Effector memory CD4-positive, alpha-beta T cell (primary cell): ENCODE measurements around the gene WDCP.

ENCODE experiments used
- DNase-seq, 3 donors: peaks; one replicate each; pipeline ENCODE4 v3.0.0-alpha.2; 2020
- H3K27ac ChIP-seq: 2 replicates; pipeline ENCODE4 v1.7.0; 2013; ENCODE audit warnings: mild to moderate bottlenecking, low read length, moderate library complexity; ENCODE audit not compliant: insufficient read depth, poor library complexity, severe bottlenecking
- H3K27me3 ChIP-seq: replicated peaks from 2 replicates; pipeline ENCODE4 v1.7.0; 2013; ENCODE audit warnings: mild to moderate bottlenecking, low read length; ENCODE audit not compliant: insufficient read depth, control insufficient read depth, poor library complexity, severe bottlenecking
- H3K36me3 ChIP-seq: 2 replicates; pipeline ENCODE4 v1.7.0; 2013; ENCODE audit warnings: mild to moderate bottlenecking, low read length, moderate library complexity; ENCODE audit not compliant: control insufficient read depth, insufficient read depth
- H3K4me1 ChIP-seq: 2 replicates; pipeline ENCODE4 v1.7.0; 2013; ENCODE audit warnings: low read length, mild to moderate bottlenecking; ENCODE audit not compliant: control insufficient read depth, insufficient read depth, poor library complexity, severe bottlenecking
- H3K4me3 ChIP-seq: 2 replicates; pipeline ENCODE4 v1.7.0; 2013; ENCODE audit warnings: low read length, low read depth, mild to moderate bottlenecking; ENCODE audit not compliant: insufficient read depth, poor library complexity, severe bottlenecking
- H3K9me3 ChIP-seq: 2 replicates; pipeline ENCODE4 v1.7.0; 2013; ENCODE audit warnings: mild to moderate bottlenecking, low read length, moderate library complexity; ENCODE audit not compliant: control insufficient read depth

The WDCP gene

GRCh38 chr2:24007693-24008092 is 39.5 kb downstream of the WDCP start:
- no peak for DNase-seq
- no peaks in the 10 kb centered on the region for H3K36me3 ChIP-seq
- H3K4me3 ChIP-seq, result no peak overlapping the region
- peaks cover 20% of the 10 kb centered on the region for H3K27me3 ChIP-seq
- no peak overlapping the region for H3K27ac ChIP-seq
- H3K9me3 ChIP-seq, result no peaks in the 10 kb centered on the region
- H3K4me1 ChIP-seq, result peaks cover 5% of the 10 kb centered on the region

GRCh38 chr2:23994567-23994966 is 52.6 kb downstream of the WDCP start:
- Histone ChIP-seq H3K4me1 (no peaks in the 10 kb centered on the region), H3K27ac (no peak overlapping the region)
- DNase-seq, result no peak

GRCh38 chr2:23993736-23994269 is 53.4 kb downstream of the WDCP start:
- Histone ChIP-seq H3K27me3 (no peaks in the 10 kb centered on the region), H3K4me1 (no peaks in the 10 kb centered on the region), H3K27ac (no peak overlapping the region), H3K36me3 (no peaks in the 10 kb centered on the region), H3K4me3 (no peak overlapping the region), H3K9me3 (no peaks in the 10 kb centered on the region)
- no peak for DNase-seq

More at GRCh38 chr2:23994567-23994966, 52.6 kb downstream of the WDCP start:
- H3K4me3 ChIP-seq, result no peak overlapping the region
- H3K27me3 ChIP-seq, result no peaks in the 10 kb centered on the region
- no peaks in the 10 kb centered on the region for H3K36me3 ChIP-seq
- H3K9me3 ChIP-seq, result no peaks in the 10 kb centered on the region

- Histone ChIP-seq H3K36me3 (no peaks in the 10 kb centered on the region), H3K27me3 (no peaks in the 10 kb centered on the region)
These were observed 54.3 kb downstream of the WDCP start for GRCh38 chr2:23992931-23993330.

GRCh38 chr2:23988371-23988770 is 58.8 kb downstream of the WDCP start:
- Histone ChIP-seq H3K4me1 (no peaks in the 10 kb centered on the region), H3K27me3 (no peaks in the 10 kb centered on the region), H3K4me3 (no peak overlapping the region), H3K27ac (no peak overlapping the region), H3K9me3 (no peaks in the 10 kb centered on the region), H3K36me3 (no peaks in the 10 kb centered on the region)
- DNase-seq, result no peak

More at GRCh38 chr2:23992931-23993330, 54.3 kb downstream of the WDCP start:
- H3K27ac ChIP-seq, result no peak overlapping the region
- H3K9me3 ChIP-seq, result no peaks in the 10 kb centered on the region
- H3K4me1 ChIP-seq, result no peaks in the 10 kb centered on the region
- no peak overlapping the region for H3K4me3 ChIP-seq
- no peak for DNase-seq
